Heart left ventricle (tissue), 16 donors: Measurements from ENCODE around the gene RIC3. TPM values are rescaled to one million over a fixed set of nuclear protein-coding genes. Genes with fewer than 3 reads are reported as not detected.

Experiments
- ATAC-seq, 4 donors: fragments of 200-7000 bp; cut with Tn5 transposase; one replicate each; pipeline ENCODE4 v1.9.1; 2020 to 2022; ENCODE audit warnings: moderate library complexity in 4 of 4, mild to moderate bottlenecking in 3 of 4, moderate number of reproducible peaks in 1 of 4
- DNase-seq, 5 donors: peaks; one replicate each; pipeline ENCODE4 v3.0.0-alpha.2; 2020
- H3K27ac ChIP-seq, 12 donors: fragments of 200-600 bp; sonication (generic) in 4 of 12; one replicate each; pipeline versions ENCODE4 v1.5.0 to v1.8.0; 2016 to 2022; ENCODE audit warnings: mild to moderate bottlenecking in 2 of 12
- H3K27me3 ChIP-seq, 9 donors: fragments of 200-600 bp; sonication (generic) in 2 of 9; one replicate each; pipeline versions ENCODE4 v1.5.1 to v1.8.0; 2016 to 2022; ENCODE audit warnings: mild to moderate bottlenecking in 3 of 9
- H3K36me3 ChIP-seq, 9 donors: fragments of 200-600 bp; sonication (generic) in 2 of 9; one replicate each; pipeline versions ENCODE4 v1.5.0 to v1.8.0; 2018 to 2022; ENCODE audit warnings: mild to moderate bottlenecking in 2 of 9
- H3K4me1 ChIP-seq, 12 donors: fragments of 200-600 bp; sonication (generic) in 4 of 12; one replicate each; pipeline versions ENCODE4 v1.5.0 to v1.8.0; 2016 to 2022; ENCODE audit warnings: mild to moderate bottlenecking in 3 of 12
- H3K4me3 ChIP-seq, 12 donors: fragments of 200-600 bp; sonication (generic) in 4 of 12; one replicate each; pipeline versions ENCODE4 v1.5.0 to v1.8.0; 2017 to 2022; ENCODE audit warnings: mild to moderate bottlenecking in 9 of 12, moderate library complexity in 4 of 12
- H3K9me3 ChIP-seq, 12 donors: fragments of 200-600 bp; sonication (generic) in 4 of 12; one replicate each; pipeline versions ENCODE4 v1.5.0 to v1.8.0; 2016 to 2022; ENCODE audit warnings: mild to moderate bottlenecking in 1 of 12
- CTCF ChIP-seq, 12 donors: fragments of 200-600 bp; sonication (generic) in 4 of 12; IDR thresholded peaks; one replicate each; pipeline versions ENCODE4 v1.5.0 to v1.8.0; 2018 to 2022; ENCODE audit warnings: antibody characterized with exemption in 12 of 12, mild to moderate bottlenecking in 5 of 12
- POLR2A ChIP-seq, 2 donors: fragments of 450-650 bp; IDR thresholded peaks; one replicate each; pipeline ENCODE4 v1.6.1; 2017; ENCODE audit warnings: antibody characterized with exemption in 2 of 2, mild to moderate bottlenecking in 2 of 2, moderate library complexity in 2 of 2
- WGBS, 4 donors: extraction: QIAGEN DNeasy Blood & Tissue Kit in 2 of 4; methylation state at CpG; one replicate each; pipeline versions ENCODE4 v1.1.5 to v1.1.7; 2013 to 2018; 5-methylcytosine and 5-hydroxymethylcytosine counted together
- intact Hi-C, 10 donors: fragments of 100-400 bp; cut with DNase I; formaldehyde crosslinking; loops; one replicate each; pipeline versions ENCODE4 v1.11.1 to v1.14.2; 2022
- polyA plus RNA-seq, 2 donors: library from polyadenylated mRNA; stranded (reverse); fragments of 200-250 nt; gene quantifications; one replicate each; pipeline ENCODE4 v1.2.3, GENCODE V29; 2013
- total RNA-seq, 9 donors: library from RNA; depleted of rRNA in 2 of 9; stranded (reverse); fragments of >200 nt in 2 of 9; fragmentation: NEBNext Ultra II Directional in 3 of 9; extraction: Animal tissue kit (Norgen Biotek cat#: 25700) in 3 of 9; gene quantifications; one replicate each; pipeline versions ENCODE4 v1.1.0 to v1.2.4, GENCODE V29; 2016 to 2023
- donor health status: ischemic (EF 13 %, LVEDD 7.1; RV severe dilation, severe dysfunction).
- donor health status: healthy with polysubstance abuse.
- donor health status: DM: no; HTN: yes; CAD: no.
- donor health status: DM: no; HTN: no; CAD: no.
- donor health status: ischemic (EF 25% LVEDD 6.9; RV normal size, moderate dysfunction).
- donor health status: ischemic (EF 25% LVEDD 5.7; RV mildly dilated, moderate dysfunction).
- donor health status: healthy.
- donor health status: DM: yes; HTN: yes; CAD: no.
- donor health status: ischemic (EF 35%, LVEDD 5.7; RV mildly dilated, moderate dysfunction).
- donor health status: nonischemic (EF 11% LVEDD 7.7; RV severe dilation, severe dysfunction).
- donor health status: DM: yes; HTN: yes; CAD: no.
- donor health status: PGD.
- donor health status: ischemic (EF 29% LVEDD 5.4; RV normal size, mild dysfunction).
- donor health status: nonischemic (EF 23%, LVEDD 6.1; RV moderate dilation, normal function).

The RIC3 gene
- total and polyA plus RNA-seq, 11 donors, result 3.1 to 16.3 (median 10.0) TPM

- Histone ChIP-seq H3K27ac (peak overlapping the region in 2 of 12 donors; percentile 24 to 33), H3K27me3 (no peaks in the 10 kb centered on the region), H3K9me3 (no peaks in the 10 kb centered on the region), H3K36me3 (peaks cover 0 to 32% (median 16%) of the 10 kb centered on the region in 9 donors), H3K4me3 (no peak overlapping the region), H3K4me1 (peaks cover 0 to 15% (median 5%) of the 10 kb centered on the region in 12 donors)
- DNase-seq (peak in 4 of 5 donors; percentile 50 to 79 (median 71)), ATAC-seq (peak; percentile 39 to 75 (median 66))
- TF ChIP-seq POLR2A (IDR thresholded peaks at IDR 0.05) (no peak), CTCF (IDR thresholded peaks at IDR 0.05) (peak; percentile 51 to 74 (median 62))
- WGBS, 4 donors, result 23 to 45% (median 35%) methylated on average over 11 of the region's 11 CpGs
- intact Hi-C loops, result loop anchor here in 9 of 10 donors (2.0 to 10.0 kb wide), 5 partner anchors 58 to 198 kb away; no protein-coding TSS in a partner anchor
These were observed 76.0 kb downstream of the RIC3 start for GRCh38 chr11:8092587-8093424.

GRCh38 chr11:8091721-8092120 is 77.1 kb downstream of the RIC3 start:
- H3K27me3 ChIP-seq, result no peaks in the 10 kb centered on the region
- peak overlapping the region in 1 of 12 donors; percentile 33 for H3K27ac ChIP-seq
- peaks cover 0 to 22% (median 6%) of the 10 kb centered on the region in 12 donors for H3K4me1 ChIP-seq
- 50 to 64% (median 61%) methylated on average over 3 to 5 of the region's 5 CpGs for WGBS, 4 donors
- intact Hi-C loops, result loop anchor here (2.0 to 10.0 kb wide), 6 partner anchors 57 to 197 kb away; no protein-coding TSS in a partner anchor
- ATAC-seq, result peak in 2 of 4 donors; percentile 38 to 39
- no peaks in the 10 kb centered on the region for H3K9me3 ChIP-seq
- DNase-seq, result peak in 1 of 5 donors; percentile 54
- TF ChIP-seq POLR2A (IDR thresholded peaks at IDR 0.05) (no peak), CTCF (IDR thresholded peaks at IDR 0.05) (no peak)
- H3K36me3 ChIP-seq, result peaks cover 0 to 23% (median 8%) of the 10 kb centered on the region in 9 donors
- no peak overlapping the region for H3K4me3 ChIP-seq

GRCh38 chr11:8090756-8091155 is 78.1 kb downstream of the RIC3 start:
- Histone ChIP-seq H3K4me3 (no peak overlapping the region), H3K27ac (no peak overlapping the region), H3K9me3 (no peaks in the 10 kb centered on the region), H3K27me3 (no peaks in the 10 kb centered on the region), H3K4me1 (peaks cover 5 to 31% (median 13%) of the 10 kb centered on the region in 12 donors), H3K36me3 (peaks cover 0 to 20% (median 8%) of the 10 kb centered on the region in 9 donors)
- intact Hi-C loops, result loop anchor here in 8 of 10 donors (2.0 to 10.0 kb wide), 6 partner anchors 56 to 196 kb away; no protein-coding TSS in a partner anchor
- DNase-seq (peak in 1 of 5 donors; percentile 31), ATAC-seq (no peak)
- TF ChIP-seq CTCF (IDR thresholded peaks at IDR 0.05) (peak; percentile 41 to 67 (median 58)), POLR2A (IDR thresholded peaks at IDR 0.05) (no peak)
- 53 to 71% (median 56%) methylated on average over 5 of the region's 5 CpGs for WGBS, 4 donors
